IMR-90 (cell line): ENCODE results near the gene IRAK1BP1.

Experiments used
- BHLHE40 ChIP-seq: fragments of 150-350 bp; IDR thresholded peaks from 2 replicates; pipeline ENCODE4 v1.6.1; 2016; ENCODE audit warnings: mild to moderate bottlenecking, low read depth, low read length
- CHD1 ChIP-seq: IDR thresholded peaks from 2 replicates; pipeline ENCODE4 v1.6.1; 2012; ENCODE audit warnings: low read depth, low read length, improper control_type of control experiment
- FOS ChIP-seq: fragments of 150-350 bp; IDR thresholded peaks from 2 replicates; pipeline ENCODE4 v1.6.1; 2016; ENCODE audit warnings: low read depth, low read length
- MAFK ChIP-seq: IDR thresholded peaks from 2 replicates; pipeline ENCODE4 v1.6.1; 2012; ENCODE audit warnings: low read depth, low read length, improper control_type of control experiment
- MAZ ChIP-seq: IDR thresholded peaks from 2 replicates; pipeline ENCODE4 v1.6.1; 2012; ENCODE audit warnings: low read depth, mild to moderate bottlenecking, low read length, improper control_type of control experiment, moderate library complexity, borderline replicate concordance
- POLR2A ChIP-seq: IDR thresholded peaks from 2 replicates; pipeline ENCODE4 v1.6.1; 2012; ENCODE audit warnings: mild to moderate bottlenecking, low read depth, low read length
- RAD21 ChIP-seq: IDR thresholded peaks from 2 replicates; pipeline ENCODE4 v1.6.1; 2012; ENCODE audit warnings: low read length, improper control_type of control experiment
- RCOR1 ChIP-seq: IDR thresholded peaks from 2 replicates; pipeline ENCODE4 v1.6.1; 2012; ENCODE audit warnings: mild to moderate bottlenecking, low read length, improper control_type of control experiment; ENCODE audit not compliant: insufficient replicate concordance
- SMC3 ChIP-seq: fragments of 150-350 bp; IDR thresholded peaks from 2 replicates; pipeline ENCODE4 v1.6.1; 2016; ENCODE audit warnings: low read depth, mild to moderate bottlenecking, antibody characterized with exemption, low read length, moderate library complexity
- TF ChIP-seq, protein P1 (sequence below): conservative IDR thresholded peaks from 2 replicates; pipeline ENCODE4 v1.5.1; 2012; ENCODE audit warnings: mild to moderate bottlenecking, low read depth, low read length, improper control_type of control experiment
- TF ChIP-seq, protein P2 (sequence below): fragments of 150-350 bp; IDR thresholded peaks from 2 replicates; pipeline ENCODE4 v1.6.1; 2017; ENCODE audit warnings: mild to moderate bottlenecking, antibody characterized with exemption, low read length, low read depth

DNA sequence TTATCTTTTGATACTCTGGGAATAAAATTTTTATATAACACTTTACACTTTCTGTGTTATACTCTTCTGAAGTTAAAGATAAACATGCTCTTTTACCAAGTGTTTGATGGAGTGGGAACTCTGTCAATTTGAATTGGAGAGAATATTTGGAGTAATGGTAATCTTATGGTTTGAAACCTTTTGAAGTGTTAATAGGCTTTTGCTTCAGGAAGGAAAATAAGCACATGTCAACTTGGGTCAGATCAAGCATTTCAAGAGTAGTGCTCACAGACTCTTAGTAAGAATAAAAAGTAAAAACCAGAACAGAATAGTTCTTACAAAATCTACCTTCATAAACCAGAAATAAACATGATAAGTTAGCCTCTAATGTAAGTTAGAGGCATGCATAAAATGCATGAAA, 24.4 kb upstream of the IRAK1BP1 start:
- TF ChIP-seq, protein P1, sequence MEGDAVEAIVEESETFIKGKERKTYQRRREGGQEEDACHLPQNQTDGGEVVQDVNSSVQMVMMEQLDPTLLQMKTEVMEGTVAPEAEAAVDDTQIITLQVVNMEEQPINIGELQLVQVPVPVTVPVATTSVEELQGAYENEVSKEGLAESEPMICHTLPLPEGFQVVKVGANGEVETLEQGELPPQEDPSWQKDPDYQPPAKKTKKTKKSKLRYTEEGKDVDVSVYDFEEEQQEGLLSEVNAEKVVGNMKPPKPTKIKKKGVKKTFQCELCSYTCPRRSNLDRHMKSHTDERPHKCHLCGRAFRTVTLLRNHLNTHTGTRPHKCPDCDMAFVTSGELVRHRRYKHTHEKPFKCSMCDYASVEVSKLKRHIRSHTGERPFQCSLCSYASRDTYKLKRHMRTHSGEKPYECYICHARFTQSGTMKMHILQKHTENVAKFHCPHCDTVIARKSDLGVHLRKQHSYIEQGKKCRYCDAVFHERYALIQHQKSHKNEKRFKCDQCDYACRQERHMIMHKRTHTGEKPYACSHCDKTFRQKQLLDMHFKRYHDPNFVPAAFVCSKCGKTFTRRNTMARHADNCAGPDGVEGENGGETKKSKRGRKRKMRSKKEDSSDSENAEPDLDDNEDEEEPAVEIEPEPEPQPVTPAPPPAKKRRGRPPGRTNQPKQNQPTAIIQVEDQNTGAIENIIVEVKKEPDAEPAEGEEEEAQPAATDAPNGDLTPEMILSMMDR = no peak
- TF ChIP-seq POLR2A = no peak
- TF ChIP-seq FOS = no peak
- no peak for TF ChIP-seq MAFK
- no peak for TF ChIP-seq SMC3
- TF ChIP-seq, protein P2, sequence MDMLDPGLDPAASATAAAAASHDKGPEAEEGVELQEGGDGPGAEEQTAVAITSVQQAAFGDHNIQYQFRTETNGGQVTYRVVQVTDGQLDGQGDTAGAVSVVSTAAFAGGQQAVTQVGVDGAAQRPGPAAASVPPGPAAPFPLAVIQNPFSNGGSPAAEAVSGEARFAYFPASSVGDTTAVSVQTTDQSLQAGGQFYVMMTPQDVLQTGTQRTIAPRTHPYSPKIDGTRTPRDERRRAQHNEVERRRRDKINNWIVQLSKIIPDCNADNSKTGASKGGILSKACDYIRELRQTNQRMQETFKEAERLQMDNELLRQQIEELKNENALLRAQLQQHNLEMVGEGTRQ = no peak
- no peak for TF ChIP-seq BHLHE40
- no peak for TF ChIP-seq RCOR1
- TF ChIP-seq RAD21 = no peak
- TF ChIP-seq MAZ = no peak
- no peak for TF ChIP-seq CHD1
